ENCODE measurements around the gene ACSS2.

DNA sequence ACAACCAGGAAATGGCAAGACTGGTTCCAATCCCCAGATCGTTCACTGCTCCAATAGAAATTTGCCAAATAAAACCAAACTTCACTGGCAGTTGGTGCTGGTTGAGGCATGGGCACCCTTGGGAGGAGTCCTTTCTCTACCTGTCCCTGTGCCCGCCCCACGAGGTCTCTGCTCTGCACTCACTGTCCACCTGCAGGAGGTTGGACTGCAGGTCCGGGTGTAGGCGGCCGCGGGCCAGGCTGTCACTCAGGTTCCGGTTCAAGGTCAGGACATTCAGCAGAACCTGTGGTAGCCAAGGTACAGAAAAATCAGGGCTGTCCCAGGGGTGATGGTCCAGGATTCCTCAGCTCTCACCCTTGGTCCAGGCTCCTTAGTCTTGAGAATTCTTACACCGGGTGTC, 26.6 kb upstream of the ACSS2 start:
- TF ChIP-seq CTCF (IDR thresholded peaks at IDR 0.05) (no peak), POLR2A (IDR thresholded peaks at IDR 0.05) (no peak)

All from tibial nerve (tissue), 3 donors.